ENCODE data around the gene KLHL25. TPM values are rescaled to one million over a fixed set of nuclear protein-coding genes. Genes with fewer than 3 reads are reported as not detected.
A peak's percentile ranks its signal among the peaks of the same experiment; 100 is the strongest.

Gene KLHL25
- total and polyA plus RNA-seq, 2 of the 8 experiments (the other 6 are each of a cell fraction or from before 2014, with no cell fraction given) = 16.5 to 22.0 TPM

GRCh38 chr15:85752491-85752961 is 42.2 kb downstream of the KLHL25 start:
- POLR2A ChIA-PET (ENCODE audit: partially characterized antibody) = interaction anchor here (0.6 to 3.7 kb wide), 5 partner anchors 10 to 42 kb away, joined by 3 to 22 read pairs (median 4); partner anchors contain the start of gene KLHL25
- Histone ChIP-seq H3K4me1 (replicated peaks in 1 of 4; ENCODE audit: control insufficient read depth in 3 of 4, insufficient read depth in 4 of 4, low read length in 3 of 4) (peaks cover 6 to 45% (median 33%) of the 10 kb centered on the region in 4 experiments), H2AFZ (ENCODE audit: low read length) (no peak overlapping the region)

More at GRCh38 chr15:85752491-85752961, 42.2 kb downstream of the KLHL25 start:
- H3K56ac ChIP-seq (replicated peaks; ENCODE audit: insufficient read length, low read depth, low read length) = no peak overlapping the region
- H4K5ac ChIP-seq (ENCODE audit: insufficient read length, low read depth, low read length) = peak overlapping the region; percentile 31
- no peaks in the 10 kb centered on the region for H3K79me2 ChIP-seq (ENCODE audit: control insufficient read depth in 1 of 2, insufficient read depth in 2 of 2, low read length in 2 of 2)
- H4K8ac ChIP-seq (ENCODE audit: extremely low read depth, insufficient read depth, low read length) = no peak overlapping the region
- H3K36me3 ChIP-seq (ENCODE audit: control insufficient read depth in 2 of 4, insufficient read depth in 4 of 4, low read length in 3 of 4) = peaks cover 0 to 12% (median 0%) of the 10 kb centered on the region in 4 experiments; a peak in 2 of 8 replicates
- H2BK20ac ChIP-seq (ENCODE audit: low read length) = peak overlapping the region; percentile 80; the same call in 1 of the 2 replicates
- peak overlapping the region; percentile 46; the same call in 1 of the 2 replicates for H2BK5ac ChIP-seq (ENCODE audit: low read depth, low read length)
- H3K27me3 ChIP-seq (replicated peaks in 1 of 4; ENCODE audit: control insufficient read depth in 3 of 4, extremely low read depth in 1 of 4, insufficient read depth in 3 of 4, low read length in 3 of 4) = no peaks in the 10 kb centered on the region
- no peak overlapping the region for H3K18ac ChIP-seq (ENCODE audit: extremely low read depth, low read length)
- H3K23me2 ChIP-seq (ENCODE audit: low read depth, low read length) = peaks cover 2% of the 10 kb centered on the region; the same call in 1 of the 2 replicates
- no peak overlapping the region for H3K14ac ChIP-seq (ENCODE audit: insufficient read length)
- H3K4ac ChIP-seq (replicated peaks; ENCODE audit: insufficient read length, low read depth, low read length) = no peak overlapping the region
- FAIRE-seq (no peak), DNase-seq (ENCODE audit: low read depth in 1 of 2, low spot score in 2 of 2) (no peak)
- peak overlapping the region; percentile 27; the same call in 1 of the 2 replicates for H3K27ac ChIP-seq (ENCODE audit: low read depth, low read length)
- H2BK120ac ChIP-seq (replicated peaks; ENCODE audit: low read depth, low read length) = no peak overlapping the region
- peaks cover 3% of the 10 kb centered on the region for H3K79me1 ChIP-seq (ENCODE audit: low read depth, low read length)
- H2BK12ac ChIP-seq (ENCODE audit: low read depth, low read length) = 0 out of 2 replicates have a peak overlapping the region, but pooled peaks have one; percentile 3
- H4K91ac ChIP-seq (replicated peaks; ENCODE audit: insufficient read length, low read length) = peak overlapping the region; percentile 91
- H3K9ac ChIP-seq (replicated peaks in 1 of 4; ENCODE audit: extremely low read depth in 1 of 4, low read depth in 3 of 4, low read length in 3 of 4) = no peak overlapping the region
- H4K20me1 ChIP-seq (replicated peaks in 1 of 2; ENCODE audit: control insufficient read depth in 1 of 2, insufficient read depth in 2 of 2, low read length in 2 of 2) = peaks cover 0 to 4% of the 10 kb centered on the region in 2 experiments
- peak overlapping the region in 1 of 4 experiments; percentile 50; a peak in 1 of 8 replicates for H3K4me3 ChIP-seq (ENCODE audit: extremely low read depth in 1 of 4, insufficient read depth in 2 of 4, low read depth in 3 of 4, low read length in 4 of 4)
- H3K4me2 ChIP-seq (ENCODE audit: insufficient read depth in 1 of 2, low read depth in 2 of 2, low read length in 2 of 2) = peak overlapping the region; percentile 64 to 81; a peak in 3 of 4 replicates
- peak overlapping the region; percentile 26; the same call in 1 of the 2 replicates for H2AK5ac ChIP-seq (ENCODE audit: low read depth, low read length)
- no peak for TF ChIP-seq ZNF274 (IDR thresholded peaks at IDR 0.05; ENCODE audit: borderline replicate concordance, extremely low read depth, low read length)
- TF ChIP-seq TCF12 (IDR thresholded peaks at IDR 0.05; ENCODE audit: low read depth, low read length) = 0 out of 2 replicates have a peak, but pooled peaks have one; percentile 50
- no peak for TF ChIP-seq PHF8 (conservative IDR thresholded peaks at IDR 0.05; ENCODE audit: low read depth, low read length)
- TF ChIP-seq YY1 (IDR thresholded peaks at IDR 0.05; ENCODE audit: low read depth, low read length) = no peak
- TF ChIP-seq CBX8 (IDR thresholded peaks at IDR 0.05; ENCODE audit: borderline replicate concordance, low read depth, low read length) = no peak
- peak; percentile 71; the same call in 1 of the 2 replicates for TF ChIP-seq TEAD4 (IDR thresholded peaks at IDR 0.05; ENCODE audit: low read depth, low read length)
- CTCF ChIA-PET (ENCODE audit: partially characterized antibody) = interaction anchor here (0.9 to 4.8 kb wide), 9 partner anchors 16 to 88 kb away, joined by 3 to 20 read pairs (median 4); no protein-coding TSS in a partner anchor
- peak overlapping the region; percentile 92; the same call in 1 of the 2 replicates for H2BK15ac ChIP-seq (ENCODE audit: low read length)
- 94% methylated on average over 8 of the region's 8 CpGs; no CpG with 5 or more reads in 1 of the 2 experiments for WGBS, 2 experiments (ENCODE audit: extremely low coverage in 1 of 2, insufficient coverage in 1 of 2, insufficient read length in 1 of 2, insufficient replicate concordance in 2 of 2, low coverage in 1 of 2, low lambda C conversion rate in 2 of 2, missing lambda C conversion rate in 1 of 2)
- H3K23ac ChIP-seq (ENCODE audit: insufficient read length) = no peak overlapping the region
- no peaks in the 10 kb centered on the region for H3K9me3 ChIP-seq (ENCODE audit: insufficient read depth in 2 of 2, low read depth in 1 of 2, low read length in 1 of 2)
